Measurements from ENCODE around the gene SIRT3. TPM values are rescaled to one million over a fixed set of nuclear protein-coding genes. Genes with fewer than 3 reads are reported as not detected.

SIRT3 gene
- total and polyA plus RNA-seq, 2 donors (not counting 1 experiment from before 2014, with no cell fraction given), result 8.8 to 11.0 TPM

- peak within 1 kb of the TSS; percentile 96 to 100 (median 97) for H3K4me3 ChIP-seq (replicated peaks in 1 of 4; ENCODE audit: control extremely low read depth in 1 of 4, insufficient read depth in 1 of 4, low read depth in 3 of 4, low read length in 4 of 4)
- peak; percentile 76 to 82 for DNase-seq (ENCODE audit: low read depth in 2 of 2)
- peaks cover 41% of the 10 kb centered on the region for H3K79me2 ChIP-seq (ENCODE audit: control insufficient read depth, insufficient read depth, low read length)
- peak within 1 kb of the TSS; percentile 98 for H3K9ac ChIP-seq (ENCODE audit: insufficient read depth, low read length)
- no peaks in the 10 kb centered on the region for H3K9me3 ChIP-seq (ENCODE audit: control insufficient read depth, insufficient read depth, low read depth, low read length)
- peaks cover 5% of the 10 kb centered on the region for H3K4me1 ChIP-seq (ENCODE audit: control insufficient read depth, extremely low read depth, insufficient read depth, low read length)
- H2AFZ ChIP-seq (ENCODE audit: low read length), result peak within 1 kb of the TSS; percentile 89
- peak within 1 kb of the TSS; percentile 93 for H3K27ac ChIP-seq (ENCODE audit: insufficient read depth, low read length)
- TF ChIP-seq CTCF (conservative IDR thresholded peaks at IDR 0.05 in 1 of 2, IDR thresholded peaks at IDR 0.05 in 1 of 2; ENCODE audit: low read depth in 1 of 2, low read length in 2 of 2), result no peak
- no peak for TF ChIP-seq EZH2 (IDR thresholded peaks at IDR 0.05; ENCODE audit: low read length, missing control alignments)
- H3K36me3 ChIP-seq (ENCODE audit: control insufficient read depth, insufficient read depth, low read length), result no peaks in the 10 kb centered on the region
- H3K4me2 ChIP-seq (ENCODE audit: extremely low read depth, insufficient read depth, low read length), result peak within 1 kb of the TSS; percentile 99
- H3K27me3 ChIP-seq (ENCODE audit: control insufficient read depth, insufficient read depth, low read length), result no peaks in the 10 kb centered on the region
- no peaks in the 10 kb centered on the region for H4K20me1 ChIP-seq (ENCODE audit: control insufficient read depth, extremely low read depth, insufficient read depth, low read length)
These were observed 929 bp upstream of the SIRT3 start, which contains the start of gene PSMD13 for GRCh38 chr11:236774-237767. PSMD13 (plus strand) TSS chr11:236976; CDS start chr11:237050, 74 bp downstream.

GRCh38 chr11:235609-235996, 539 bp downstream of the SIRT3 start:
- H3K9me3 ChIP-seq (ENCODE audit: control insufficient read depth, insufficient read depth, low read depth, low read length), result no peaks in the 10 kb centered on the region
- H3K36me3 ChIP-seq (ENCODE audit: control insufficient read depth, insufficient read depth, low read length), result no peaks in the 10 kb centered on the region
- peak overlapping the region; percentile 99 for H3K4me2 ChIP-seq (ENCODE audit: extremely low read depth, insufficient read depth, low read length)
- peaks cover 5% of the 10 kb centered on the region for H3K4me1 ChIP-seq (ENCODE audit: control insufficient read depth, extremely low read depth, insufficient read depth, low read length)
- no peaks in the 10 kb centered on the region for H3K27me3 ChIP-seq (ENCODE audit: control insufficient read depth, insufficient read depth, low read length)
- H3K27ac ChIP-seq (ENCODE audit: insufficient read depth, low read length), result peak overlapping the region; percentile 82
- H2AFZ ChIP-seq (ENCODE audit: low read length), result peak overlapping the region; percentile 89
- peak; percentile 20 to 45 for DNase-seq (ENCODE audit: low read depth in 2 of 2)
- H3K4me3 ChIP-seq (replicated peaks in 1 of 4; ENCODE audit: control extremely low read depth in 1 of 4, insufficient read depth in 1 of 4, low read depth in 3 of 4, low read length in 4 of 4), result peak overlapping the region; percentile 87 to 98 (median 94)
- H3K79me2 ChIP-seq (ENCODE audit: control insufficient read depth, insufficient read depth, low read length), result peaks cover 36% of the 10 kb centered on the region
- H4K20me1 ChIP-seq (ENCODE audit: control insufficient read depth, extremely low read depth, insufficient read depth, low read length), result no peaks in the 10 kb centered on the region
- peak overlapping the region; percentile 81 for H3K9ac ChIP-seq (ENCODE audit: insufficient read depth, low read length)
- no peak for TF ChIP-seq EZH2 (IDR thresholded peaks at IDR 0.05; ENCODE audit: low read length, missing control alignments)
- TF ChIP-seq CTCF (conservative IDR thresholded peaks at IDR 0.05 in 1 of 2, IDR thresholded peaks at IDR 0.05 in 1 of 2; ENCODE audit: low read depth in 1 of 2, low read length in 2 of 2), result no peak

- H4K20me1 ChIP-seq (ENCODE audit: control insufficient read depth, extremely low read depth, insufficient read depth, low read length), result no peaks in the 10 kb centered on the region
- H2AFZ ChIP-seq (ENCODE audit: low read length), result no peak overlapping the region
- peak overlapping the region; percentile 99 for H3K4me2 ChIP-seq (ENCODE audit: extremely low read depth, insufficient read depth, low read length)
- no peaks in the 10 kb centered on the region for H3K36me3 ChIP-seq (ENCODE audit: control insufficient read depth, insufficient read depth, low read length)
- no peak overlapping the region for H3K27ac ChIP-seq (ENCODE audit: insufficient read depth, low read length)
- no peaks in the 10 kb centered on the region for H3K27me3 ChIP-seq (ENCODE audit: control insufficient read depth, insufficient read depth, low read length)
- TF ChIP-seq CTCF (conservative IDR thresholded peaks at IDR 0.05 in 1 of 2, IDR thresholded peaks at IDR 0.05 in 1 of 2; ENCODE audit: low read depth in 1 of 2, low read length in 2 of 2), result no peak
- no peak for TF ChIP-seq EZH2 (IDR thresholded peaks at IDR 0.05; ENCODE audit: low read length, missing control alignments)
- peaks cover 34% of the 10 kb centered on the region for H3K79me2 ChIP-seq (ENCODE audit: control insufficient read depth, insufficient read depth, low read length)
- peaks cover 5% of the 10 kb centered on the region for H3K4me1 ChIP-seq (ENCODE audit: control insufficient read depth, extremely low read depth, insufficient read depth, low read length)
- H3K9ac ChIP-seq (ENCODE audit: insufficient read depth, low read length), result no peak overlapping the region
- DNase-seq (ENCODE audit: low read depth in 2 of 2), result no peak
- no peaks in the 10 kb centered on the region for H3K9me3 ChIP-seq (ENCODE audit: control insufficient read depth, insufficient read depth, low read depth, low read length)
- peak overlapping the region; percentile 87 to 98 (median 94) for H3K4me3 ChIP-seq (replicated peaks in 1 of 4; ENCODE audit: control extremely low read depth in 1 of 4, insufficient read depth in 1 of 4, low read depth in 3 of 4, low read length in 4 of 4)
These were observed 962 bp downstream of the SIRT3 start for GRCh38 chr11:235180-235579.
